Right atrium auricular region (tissue), 2 donors: ENCODE results near the gene DYNC1H1. TPM values are rescaled to one million over a fixed set of nuclear protein-coding genes. Genes with fewer than 3 reads are reported as not detected.

ENCODE experiments used
- DNase-seq: peaks from one replicate; pipeline ENCODE4 v3.0.0-alpha.2; 2019; ENCODE audit warnings: low spot score
- H3K27ac ChIP-seq, 2 donors: fragments of 200-600 bp; sonication (generic); 1 replicate in 1 of 2; 2 replicates in 1 of 2; pipeline ENCODE4 v1.5.1; 2016 to 2019
- H3K27me3 ChIP-seq, 2 donors: fragments of 200-600 bp; sonication (generic); one replicate each; pipeline versions ENCODE4 v1.5.1 to v1.6.0; 2017 to 2019
- H3K36me3 ChIP-seq: fragments of 200-600 bp; sonication (generic); one replicate; pipeline ENCODE4 v1.5.1; 2016
- H3K4me1 ChIP-seq, 2 donors: fragments of 200-600 bp; sonication (generic); one replicate each; pipeline versions ENCODE4 v1.5.1 to v1.6.0; 2017 to 2019
- H3K4me3 ChIP-seq, 2 donors: fragments of 200-600 bp; sonication (generic); 1 replicate in 1 of 2; 2 replicates in 1 of 2; pipeline ENCODE4 v1.5.1; 2017 to 2019; ENCODE audit warnings: mild to moderate bottlenecking in 1 of 2, moderate library complexity in 1 of 2
- H3K9me3 ChIP-seq, 2 donors: fragments of 200-600 bp; sonication (generic); one replicate each; pipeline ENCODE4 v1.5.1; 2019
- total RNA-seq, 2 donors: library from RNA; depleted of rRNA; stranded (reverse); fragments of >200 nt; gene quantifications; one replicate each; pipeline ENCODE4 v1.1.0, GENCODE V29; 2016
- TF ChIP-seq, protein P1 (sequence below), 2 donors: fragments of 200-600 bp; sonication (generic); IDR thresholded peaks; one replicate each; pipeline ENCODE4 v1.5.1; 2019; ENCODE audit warnings: antibody characterized with exemption in 2 of 2

DYNC1H1 gene
- total RNA-seq, 2 donors from 2014 or later: 388 to 445 TPM

DNA sequence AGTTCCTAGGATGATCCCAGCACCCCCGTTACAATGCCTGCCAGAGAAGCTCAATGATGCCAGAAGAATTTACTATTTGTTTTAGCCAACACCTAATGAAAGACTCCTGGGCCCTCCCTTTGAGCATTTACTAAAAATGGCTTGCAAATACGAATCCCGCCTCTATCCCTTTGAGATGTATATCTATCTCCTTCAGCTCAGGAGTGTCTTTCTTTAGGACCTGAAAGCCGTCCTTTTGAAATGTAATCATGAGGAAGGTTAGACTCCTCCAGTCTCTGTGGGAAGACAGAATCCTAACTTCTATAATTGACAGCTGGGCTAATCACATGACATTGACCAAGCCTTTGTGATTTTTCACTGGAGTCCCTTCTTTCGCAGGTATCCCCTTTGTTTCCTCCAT is 19.2 kb upstream of the DYNC1H1 start:
- Histone ChIP-seq H3K9me3 (no peaks in the 10 kb centered on the region), H3K36me3 (no peaks in the 10 kb centered on the region), H3K27me3 (no peaks in the 10 kb centered on the region), H3K4me3 (no peak overlapping the region), H3K27ac (no peak overlapping the region), H3K4me1 (peaks cover 0 to 22% of the 10 kb centered on the region in 2 donors)
- TF ChIP-seq, protein P1, sequence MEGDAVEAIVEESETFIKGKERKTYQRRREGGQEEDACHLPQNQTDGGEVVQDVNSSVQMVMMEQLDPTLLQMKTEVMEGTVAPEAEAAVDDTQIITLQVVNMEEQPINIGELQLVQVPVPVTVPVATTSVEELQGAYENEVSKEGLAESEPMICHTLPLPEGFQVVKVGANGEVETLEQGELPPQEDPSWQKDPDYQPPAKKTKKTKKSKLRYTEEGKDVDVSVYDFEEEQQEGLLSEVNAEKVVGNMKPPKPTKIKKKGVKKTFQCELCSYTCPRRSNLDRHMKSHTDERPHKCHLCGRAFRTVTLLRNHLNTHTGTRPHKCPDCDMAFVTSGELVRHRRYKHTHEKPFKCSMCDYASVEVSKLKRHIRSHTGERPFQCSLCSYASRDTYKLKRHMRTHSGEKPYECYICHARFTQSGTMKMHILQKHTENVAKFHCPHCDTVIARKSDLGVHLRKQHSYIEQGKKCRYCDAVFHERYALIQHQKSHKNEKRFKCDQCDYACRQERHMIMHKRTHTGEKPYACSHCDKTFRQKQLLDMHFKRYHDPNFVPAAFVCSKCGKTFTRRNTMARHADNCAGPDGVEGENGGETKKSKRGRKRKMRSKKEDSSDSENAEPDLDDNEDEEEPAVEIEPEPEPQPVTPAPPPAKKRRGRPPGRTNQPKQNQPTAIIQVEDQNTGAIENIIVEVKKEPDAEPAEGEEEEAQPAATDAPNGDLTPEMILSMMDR (IDR thresholded peaks at IDR 0.05): no peak
- DNase-seq: no peak

DNA sequence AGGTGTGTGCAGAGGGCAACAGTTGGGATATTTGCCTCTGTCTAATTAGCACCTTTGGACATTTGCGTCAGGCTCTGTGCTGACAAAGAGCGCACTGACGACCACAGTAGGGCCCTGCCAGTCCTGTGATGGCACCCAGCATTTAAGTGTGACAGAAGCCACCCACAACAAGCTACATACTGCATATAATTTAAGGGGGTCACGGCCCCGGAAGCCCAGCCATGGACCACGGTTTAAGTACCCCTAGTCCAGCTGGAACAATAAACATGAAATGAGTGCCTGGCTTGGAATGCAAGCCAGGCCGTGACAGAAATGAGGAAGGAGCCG is 16.8 kb upstream of the DYNC1H1 start:
- Histone ChIP-seq H3K27me3 (no peaks in the 10 kb centered on the region), H3K9me3 (no peaks in the 10 kb centered on the region), H3K4me1 (peaks cover 0 to 22% of the 10 kb centered on the region in 2 donors), H3K36me3 (no peaks in the 10 kb centered on the region), H3K27ac (peak overlapping the region; percentile 94 to 98), H3K4me3 (peak overlapping the region; percentile 72 to 75)
- DNase-seq: peak; percentile 66
- TF ChIP-seq, protein P1 (IDR thresholded peaks at IDR 0.05): no peak

DNA sequence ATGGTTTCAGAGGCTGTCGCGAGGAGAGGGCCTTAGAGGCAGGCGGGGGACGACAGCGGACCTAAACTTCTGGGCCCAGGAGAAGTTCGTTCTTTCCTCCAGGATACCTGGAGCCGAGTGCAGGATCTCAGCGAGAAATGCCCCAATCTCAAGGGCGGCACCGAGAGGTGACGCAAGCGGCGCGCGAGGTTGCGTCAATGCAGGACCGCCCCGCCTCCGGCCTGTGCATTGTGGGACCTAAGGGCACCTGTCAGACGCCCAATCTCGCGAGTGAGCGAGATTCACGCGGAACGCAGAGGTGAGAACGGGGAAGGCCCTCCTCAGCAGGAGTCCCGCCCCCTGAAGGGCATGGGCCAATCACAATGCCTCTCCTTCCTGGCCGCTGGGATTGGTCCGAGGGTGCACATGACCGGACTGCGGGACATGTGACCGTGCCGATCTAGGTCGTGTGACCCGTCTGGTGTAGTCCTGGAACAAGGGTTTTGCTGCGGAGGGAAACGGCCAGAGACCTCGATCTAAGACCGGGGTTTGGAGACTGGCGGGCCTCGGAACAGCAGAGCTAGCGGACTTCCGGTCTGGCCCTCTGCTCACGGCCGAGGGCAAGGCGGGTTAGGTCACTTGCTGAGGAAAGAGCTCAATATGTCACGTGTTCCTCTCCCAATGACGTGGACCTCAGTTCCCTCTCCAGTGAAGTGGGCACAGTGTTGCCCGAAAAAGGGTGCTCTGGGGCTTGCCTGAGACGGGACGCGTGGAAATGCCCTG is 16.3 kb upstream of the DYNC1H1 start:
- Histone ChIP-seq H3K27me3 (no peaks in the 10 kb centered on the region), H3K9me3 (no peaks in the 10 kb centered on the region), H3K27ac (peak overlapping the region; percentile 94 to 98), H3K4me1 (peaks cover 0 to 22% of the 10 kb centered on the region in 2 donors), H3K36me3 (no peaks in the 10 kb centered on the region), H3K4me3 (peak overlapping the region; percentile 72 to 75)
- DNase-seq: peak; percentile 100
- TF ChIP-seq, protein P1 (IDR thresholded peaks at IDR 0.05): no peak

DNA sequence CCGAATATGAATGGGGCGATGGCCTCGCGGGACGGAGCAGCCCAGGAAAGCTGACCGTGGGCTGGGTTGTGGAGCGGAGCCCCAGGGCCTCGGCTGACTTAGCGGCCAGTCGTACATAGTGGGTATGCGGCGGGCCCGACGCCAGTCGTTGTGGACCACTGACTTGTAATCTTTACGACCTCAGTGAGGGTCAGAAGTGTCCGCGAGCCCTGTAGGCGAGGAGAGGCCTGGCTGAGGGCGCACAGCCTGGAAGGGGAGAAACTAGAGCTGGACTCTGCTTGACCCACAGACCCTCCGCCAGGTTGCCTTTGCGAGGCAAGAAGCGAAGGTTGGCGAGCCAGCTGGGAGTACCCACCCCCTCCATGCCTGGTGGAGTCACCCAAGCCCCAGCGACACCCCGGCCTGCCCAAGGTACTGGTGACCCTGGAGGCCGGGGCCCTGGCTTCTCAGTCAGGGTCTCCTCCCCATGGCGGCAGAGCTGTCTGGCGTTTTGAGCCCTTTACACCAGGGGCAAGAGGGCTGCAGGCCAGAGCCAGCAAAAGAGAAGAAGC is 15.6 kb upstream of the DYNC1H1 start:
- Histone ChIP-seq H3K4me3 (peak overlapping the region; percentile 72 to 75), H3K9me3 (no peaks in the 10 kb centered on the region), H3K36me3 (no peaks in the 10 kb centered on the region), H3K4me1 (peaks cover 0 to 22% of the 10 kb centered on the region in 2 donors), H3K27ac (peak overlapping the region; percentile 94 to 98), H3K27me3 (no peaks in the 10 kb centered on the region)
- DNase-seq: no peak
- TF ChIP-seq, protein P1 (IDR thresholded peaks at IDR 0.05): no peak

DNA sequence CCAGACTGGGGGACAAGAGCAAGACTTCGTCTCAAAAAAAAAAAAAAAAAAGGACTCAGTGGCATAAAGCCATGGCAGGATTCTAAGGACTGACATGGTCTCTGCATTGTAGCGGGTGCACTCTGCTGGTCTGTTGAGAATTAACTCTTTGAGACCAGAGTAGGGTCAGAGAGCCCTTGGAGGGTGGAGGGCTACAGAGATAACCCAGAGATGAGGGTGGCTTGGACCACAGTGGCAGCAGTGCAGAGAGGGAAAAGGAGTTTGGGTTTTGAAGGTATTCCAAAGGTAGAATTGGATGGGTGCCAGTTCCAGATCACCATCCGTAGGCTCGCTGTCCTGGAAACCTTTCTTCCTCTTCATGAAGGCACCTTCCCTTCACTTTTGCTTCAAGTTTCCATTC is 14.3 kb upstream of the DYNC1H1 start:
- TF ChIP-seq, protein P1 (IDR thresholded peaks at IDR 0.05): no peak
- no peaks in the 10 kb centered on the region for H3K27me3 ChIP-seq
- H3K9me3 ChIP-seq: no peaks in the 10 kb centered on the region

More for the DNA sequence above, 14.3 kb upstream of the DYNC1H1 start:
- no peaks in the 10 kb centered on the region for H3K36me3 ChIP-seq
- H3K4me3 ChIP-seq: no peak overlapping the region
- no peak for DNase-seq
- H3K27ac ChIP-seq: no peak overlapping the region
- H3K4me1 ChIP-seq: peaks cover 0 to 22% of the 10 kb centered on the region in 2 donors
